Kidney (tissue), 14 donors: ENCODE data around the gene L1CAM. TPM values are rescaled to one million over a fixed set of nuclear protein-coding genes. Genes with fewer than 3 reads are reported as not detected.

Experiments
- DNase-seq, 5 donors: peaks; one replicate each; pipeline ENCODE4 v3.0.0-alpha.2; 2013 to 2020
- FAIRE-seq: peaks from 2 replicates; lab custom pipeline; 2012; peaks lifted over from hg19 to GRCh38; lab: Jason Lieb, UNC
- H3K27ac ChIP-seq, 2 donors: one replicate each; pipeline ENCODE4 v1.7.0; 2013; ENCODE audit warnings: low read depth in 2 of 2, low read length in 2 of 2, inconsistent platforms in 1 of 2
- H3K27me3 ChIP-seq: one replicate; pipeline ENCODE4 v1.7.1; 2013; ENCODE audit warnings: low read length, inconsistent platforms; ENCODE audit not compliant: control insufficient read depth, insufficient read depth
- H3K36me3 ChIP-seq, 3 donors: one replicate each; pipeline versions ENCODE4 v1.7.0 to v1.7.1; 2013; ENCODE audit warnings: low read length in 3 of 3, control low read depth in 1 of 3, inconsistent platforms in 1 of 3; ENCODE audit not compliant: insufficient read depth in 3 of 3, control insufficient read depth in 2 of 3
- H3K4me1 ChIP-seq, 3 donors: one replicate each; pipeline versions ENCODE4 v1.7.0 to v1.7.1; 2013; ENCODE audit warnings: low read length in 3 of 3, inconsistent platforms in 1 of 3, low read depth in 1 of 3; ENCODE audit not compliant: control insufficient read depth in 2 of 3, insufficient read depth in 2 of 3
- H3K4me3 ChIP-seq, 3 donors: one replicate each; pipeline versions ENCODE4 v1.7.0 to v1.8.1; 2013; ENCODE audit warnings: low read length in 3 of 3, control low read depth in 1 of 3, inconsistent platforms in 1 of 3
- H3K9ac ChIP-seq, 3 donors: one replicate each; pipeline versions ENCODE4 v1.7.0 to v1.7.1; 2013; ENCODE audit warnings: low read length in 3 of 3, control low read depth in 1 of 3, inconsistent platforms in 1 of 3
- H3K9me3 ChIP-seq, 3 donors: one replicate each; pipeline versions ENCODE4 v1.7.0 to v1.7.1; 2013; ENCODE audit warnings: low read length in 3 of 3, control low read depth in 1 of 3, inconsistent platforms in 1 of 3; ENCODE audit not compliant: control insufficient read depth in 2 of 3, insufficient read depth in 1 of 3
- CTCF ChIP-seq: IDR thresholded peaks from 3 replicates; pipeline ENCODE4 v1.5.1; 2012; ENCODE audit warnings: mild to moderate bottlenecking, moderate library complexity, borderline replicate concordance; ENCODE audit not compliant: insufficient read depth; ENCODE audit errors: extremely low read depth
- intact Hi-C: fragments of 100-400 bp; cut with DNase I; formaldehyde crosslinking; loops from one replicate; pipeline ENCODE4 v1.11.1; 2022
- polyA plus RNA-seq: library from polyadenylated mRNA; stranded (reverse); fragments of 350-450 nt; fragmentation: Illumina TruSeq; extraction: RNeasy Lipid Tissue Mini Kit (QIAGEN cat#74804); gene quantifications from one replicate; pipeline ENCODE4 v1.2.3, GENCODE V29; 2014; ENCODE audit warnings: low read depth, low replicate concordance; ENCODE audit not compliant: insufficient read depth
- total RNA-seq: library from RNA; stranded (reverse); fragmentation: NEBNext Ultra II Directional; extraction: Animal tissue kit (Norgen Biotek cat#: 25700); gene quantifications from one replicate; pipeline ENCODE4 v1.2.1, GENCODE V29; 2021
- donor health status: control.
- donor health status: control.
- donor health status: control.
- donor health status: control.
- donor health status: control.
- donor health status: DM: yes; HTN: yes; CAD: no.
- donor health status: Normal renal cell carcinoma (clear cell type).

The L1CAM gene
- total and polyA plus RNA-seq, 2 donors from 2014 or later: 26.1 to 71.9 TPM

- no peak for TF ChIP-seq CTCF
- DNase-seq (peak in 2 of 5 donors; percentile 43 to 78), FAIRE-seq (no peak)
- Histone ChIP-seq H3K27ac (peak overlapping the region in 1 of 2 donors; percentile 60), H3K9ac (no peak overlapping the region), H3K4me3 (no peak overlapping the region), H3K36me3 (no peaks in the 10 kb centered on the region), H3K4me1 (peaks cover 0 to 8% (median 0%) of the 10 kb centered on the region in 3 donors), H3K9me3 (no peaks in the 10 kb centered on the region), H3K27me3 (no peaks in the 10 kb centered on the region)
- intact Hi-C loops: no loop called here
These were observed 17.4 kb upstream of the L1CAM start for GRCh38 chrX:153903238-153903980.

GRCh38 chrX:153902385-153902784 lies 16.4 kb upstream of the L1CAM start:
- no peak for TF ChIP-seq CTCF

GRCh38 chrX:153901753-153902140 lies 15.8 kb upstream of the L1CAM start:
- FAIRE-seq (no peak), DNase-seq (peak in 1 of 5 donors; percentile 30)
- H3K27me3 ChIP-seq: no peaks in the 10 kb centered on the region
- peaks cover 0 to 8% (median 0%) of the 10 kb centered on the region in 3 donors for H3K4me1 ChIP-seq
- intact Hi-C loops: no loop called here
- TF ChIP-seq CTCF: no peak
- H3K36me3 ChIP-seq: no peaks in the 10 kb centered on the region
- no peak overlapping the region for H3K9ac ChIP-seq
- no peak overlapping the region for H3K4me3 ChIP-seq
- H3K9me3 ChIP-seq: no peaks in the 10 kb centered on the region
- H3K27ac ChIP-seq: no peak overlapping the region

More at GRCh38 chrX:153902385-153902784, 16.4 kb upstream of the L1CAM start:
- no peaks in the 10 kb centered on the region for H3K27me3 ChIP-seq
- intact Hi-C loops: no loop called here
- DNase-seq (peak in 1 of 5 donors; percentile 33), FAIRE-seq (no peak)
- no peaks in the 10 kb centered on the region for H3K36me3 ChIP-seq
- peaks cover 0 to 8% (median 0%) of the 10 kb centered on the region in 3 donors for H3K4me1 ChIP-seq
- H3K9ac ChIP-seq: no peak overlapping the region
- H3K9me3 ChIP-seq: no peaks in the 10 kb centered on the region
- H3K27ac ChIP-seq: no peak overlapping the region
- no peak overlapping the region for H3K4me3 ChIP-seq
